ENCODE measurements around the gene GLIS1.

- no peak for TF ChIP-seq CTCF (IDR thresholded peaks at IDR 0.05)
- no peak for TF ChIP-seq POLR2A (IDR thresholded peaks at IDR 0.05)
Observed at GRCh38 chr1:53627031-53627430, 111.9 kb downstream of the GLIS1 start.

Data from lower leg skin (tissue), 3 donors.